ENCODE results near the gene MACC1. TPM values are rescaled to one million over a fixed set of nuclear protein-coding genes. Genes with fewer than 3 reads are reported as not detected.

The MACC1 gene
- total and polyA plus RNA-seq, 12 donors = 0.35 to 9.8 (median 1.5) TPM

GRCh38 chr7:20225384-20225783 is 8.2 kb upstream of the MACC1 start:
- Histone ChIP-seq H3K4me1 (replicated peaks in 1 of 2) (peaks cover 3 to 21% of the 10 kb centered on the region in 2 donors), H3K9me3 (replicated peaks in 1 of 3) (no peaks in the 10 kb centered on the region), H3K27me3 (no peaks in the 10 kb centered on the region), H3K27ac (no peak overlapping the region), H3K4me3 (no peak overlapping the region), H3K36me3 (replicated peaks in 1 of 2) (no peaks in the 10 kb centered on the region)
- 82 to 89% (median 85%) methylated on average over 1 to 2 of the region's 2 CpGs for WGBS, 4 donors
- TF ChIP-seq POLR2A (IDR thresholded peaks at IDR 0.05) (no peak), CTCF (IDR thresholded peaks at IDR 0.05) (no peak)
- no peak for DNase-seq
- intact Hi-C loops (cut with DNase I) = no loop called here

GRCh38 chr7:20224025-20224424 is 6.8 kb upstream of the MACC1 start:
- Histone ChIP-seq H3K4me1 (replicated peaks in 1 of 2) (peaks cover 0 to 21% of the 10 kb centered on the region in 2 donors), H3K36me3 (replicated peaks in 1 of 2) (no peaks in the 10 kb centered on the region), H3K4me3 (no peak overlapping the region), H3K27ac (no peak overlapping the region), H3K9me3 (replicated peaks in 1 of 3) (no peaks in the 10 kb centered on the region), H3K27me3 (no peaks in the 10 kb centered on the region)
- intact Hi-C loops (cut with DNase I) = no loop called here
- DNase-seq = no peak
- TF ChIP-seq CTCF (IDR thresholded peaks at IDR 0.05) = no peak
- TF ChIP-seq POLR2A (IDR thresholded peaks at IDR 0.05) = no peak

- intact Hi-C loops (cut with DNase I) = no loop called here
- Histone ChIP-seq H3K27me3 (no peaks in the 10 kb centered on the region), H3K4me3 (no peak overlapping the region), H3K27ac (no peak overlapping the region), H3K4me1 (replicated peaks in 1 of 2) (peaks cover 0 to 21% of the 10 kb centered on the region in 2 donors), H3K36me3 (replicated peaks in 1 of 2) (no peaks in the 10 kb centered on the region), H3K9me3 (replicated peaks in 1 of 3) (no peaks in the 10 kb centered on the region)
- WGBS, 4 donors = 94 to 98% (median 95%) methylated on average over 5 of the region's 5 CpGs
- TF ChIP-seq POLR2A (IDR thresholded peaks at IDR 0.05) (no peak), CTCF (IDR thresholded peaks at IDR 0.05) (no peak)
- no peak for DNase-seq
Measured at GRCh38 chr7:20223356-20223755, 6.2 kb upstream of the MACC1 start.

GRCh38 chr7:20222219-20222828 is 5.1 kb upstream of the MACC1 start:
- H3K27ac ChIP-seq = no peak overlapping the region

More at GRCh38 chr7:20222219-20222828, 5.1 kb upstream of the MACC1 start:
- intact Hi-C loops (cut with DNase I) = no loop called here
- Histone ChIP-seq H3K4me1 (replicated peaks in 1 of 2) (peaks cover 0 to 21% of the 10 kb centered on the region in 2 donors), H3K27me3 (no peaks in the 10 kb centered on the region), H3K4me3 (no peak overlapping the region), H3K36me3 (replicated peaks in 1 of 2) (no peaks in the 10 kb centered on the region), H3K9me3 (replicated peaks in 1 of 3) (no peaks in the 10 kb centered on the region)
- no peak for TF ChIP-seq CTCF (IDR thresholded peaks at IDR 0.05)
- TF ChIP-seq POLR2A (IDR thresholded peaks at IDR 0.05) = no peak
- DNase-seq = no peak
- WGBS, 4 donors = 75 to 84% (median 76%) methylated on average over 7 of the region's 7 CpGs
